Osteocyte (in vitro differentiated cells): ENCODE results near the gene BAZ2A. TPM values are rescaled to one million over a fixed set of nuclear protein-coding genes. Genes with fewer than 3 reads are reported as not detected.

Experiments
- DNase-seq: peaks from one replicate; pipeline ENCODE4 v3.0.0; 2021; ENCODE audit warnings: mixed read lengths; ENCODE audit not compliant: unreplicated experiment; ENCODE audit errors: extremely low spot score
- H3K27ac Mint-ChIP-seq: one replicate; pipeline ENCODE4 v1.8.0; 2021; ENCODE audit warnings: mild to moderate bottlenecking, mixed read lengths; ENCODE audit not compliant: unreplicated experiment
- H3K27me3 Mint-ChIP-seq: one replicate; pipeline ENCODE4 v1.8.0; 2021; ENCODE audit warnings: mixed read lengths; ENCODE audit not compliant: unreplicated experiment
- H3K36me3 Mint-ChIP-seq: one replicate; pipeline ENCODE4 v1.8.0; 2021; ENCODE audit warnings: mixed read lengths; ENCODE audit not compliant: unreplicated experiment
- H3K4me1 Mint-ChIP-seq: one replicate; pipeline ENCODE4 v1.8.0; 2021; ENCODE audit warnings: mixed read lengths; ENCODE audit not compliant: unreplicated experiment
- H3K4me3 Mint-ChIP-seq: one replicate; pipeline ENCODE4 v1.8.0; 2021; ENCODE audit warnings: mild to moderate bottlenecking, moderate library complexity, mixed read lengths; ENCODE audit not compliant: unreplicated experiment
- H3K9me3 Mint-ChIP-seq: one replicate; pipeline ENCODE4 v1.8.0; 2021; ENCODE audit warnings: mixed read lengths; ENCODE audit not compliant: unreplicated experiment
- total RNA-seq: library from RNA; stranded (reverse); gene quantifications from 2 replicates; pipeline ENCODE4 v1.2.1, GENCODE V29; 2021
- TF ChIP-seq, protein P1 (sequence below): fragments of 200-600 bp; sonication (generic); IDR thresholded peaks from 2 replicates; pipeline ENCODE4 v1.5.0; 2021; ENCODE audit warnings: antibody characterized with exemption, mild to moderate bottlenecking, moderate library complexity

BAZ2A gene
- total RNA-seq, 1 donor from 2014 or later: 83.1 TPM

DNA sequence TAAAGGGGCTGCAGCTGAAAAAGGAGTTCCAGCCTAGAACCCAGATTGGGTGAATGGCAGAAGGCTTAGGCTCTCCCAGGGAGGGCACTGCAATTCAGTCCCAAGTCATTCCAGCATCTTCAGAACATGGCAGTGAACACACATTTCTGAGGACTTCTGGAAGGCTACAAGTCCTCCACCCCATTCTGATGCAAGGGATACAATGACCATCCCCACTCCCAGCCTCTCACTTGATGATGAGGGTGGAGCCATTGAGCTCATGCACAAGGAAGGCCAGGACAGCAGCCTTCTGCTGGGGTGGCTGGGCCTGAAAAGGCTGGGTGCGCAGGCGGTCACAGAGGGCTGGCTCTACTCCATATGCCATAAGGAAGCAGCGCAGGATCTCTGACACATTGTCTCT, 25.8 kb downstream of the BAZ2A start:
- Mint-ChIP-seq H3K4me1 (no peaks in the 10 kb centered on the region), H3K36me3 (peaks cover 74% of the 10 kb centered on the region), H3K27ac (no peak overlapping the region), H3K9me3 (no peaks in the 10 kb centered on the region), H3K27me3 (no peaks in the 10 kb centered on the region), H3K4me3 (no peak overlapping the region)
- TF ChIP-seq, protein P1, sequence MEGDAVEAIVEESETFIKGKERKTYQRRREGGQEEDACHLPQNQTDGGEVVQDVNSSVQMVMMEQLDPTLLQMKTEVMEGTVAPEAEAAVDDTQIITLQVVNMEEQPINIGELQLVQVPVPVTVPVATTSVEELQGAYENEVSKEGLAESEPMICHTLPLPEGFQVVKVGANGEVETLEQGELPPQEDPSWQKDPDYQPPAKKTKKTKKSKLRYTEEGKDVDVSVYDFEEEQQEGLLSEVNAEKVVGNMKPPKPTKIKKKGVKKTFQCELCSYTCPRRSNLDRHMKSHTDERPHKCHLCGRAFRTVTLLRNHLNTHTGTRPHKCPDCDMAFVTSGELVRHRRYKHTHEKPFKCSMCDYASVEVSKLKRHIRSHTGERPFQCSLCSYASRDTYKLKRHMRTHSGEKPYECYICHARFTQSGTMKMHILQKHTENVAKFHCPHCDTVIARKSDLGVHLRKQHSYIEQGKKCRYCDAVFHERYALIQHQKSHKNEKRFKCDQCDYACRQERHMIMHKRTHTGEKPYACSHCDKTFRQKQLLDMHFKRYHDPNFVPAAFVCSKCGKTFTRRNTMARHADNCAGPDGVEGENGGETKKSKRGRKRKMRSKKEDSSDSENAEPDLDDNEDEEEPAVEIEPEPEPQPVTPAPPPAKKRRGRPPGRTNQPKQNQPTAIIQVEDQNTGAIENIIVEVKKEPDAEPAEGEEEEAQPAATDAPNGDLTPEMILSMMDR: no peak
- no peak for DNase-seq

DNA sequence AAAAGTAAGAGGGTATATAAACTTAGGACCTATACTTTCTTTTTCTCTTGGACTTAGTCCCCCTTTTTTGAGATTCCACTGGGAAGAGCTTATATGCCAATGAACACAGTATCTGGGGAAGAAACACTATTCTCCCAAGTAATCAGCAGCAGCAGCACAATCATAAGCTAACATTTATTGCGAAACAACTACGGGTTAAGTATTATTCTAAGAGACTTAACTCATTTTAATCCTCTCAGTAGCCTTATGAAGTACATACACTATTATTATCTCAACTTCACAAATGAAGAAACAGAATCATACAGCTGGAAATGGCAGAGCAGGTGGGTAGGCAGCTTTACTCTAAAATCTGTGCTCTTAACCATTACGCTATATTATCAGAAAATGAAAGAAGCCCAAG, 27.9 kb downstream of the BAZ2A start:
- no peaks in the 10 kb centered on the region for H3K27me3 Mint-ChIP-seq

DNA sequence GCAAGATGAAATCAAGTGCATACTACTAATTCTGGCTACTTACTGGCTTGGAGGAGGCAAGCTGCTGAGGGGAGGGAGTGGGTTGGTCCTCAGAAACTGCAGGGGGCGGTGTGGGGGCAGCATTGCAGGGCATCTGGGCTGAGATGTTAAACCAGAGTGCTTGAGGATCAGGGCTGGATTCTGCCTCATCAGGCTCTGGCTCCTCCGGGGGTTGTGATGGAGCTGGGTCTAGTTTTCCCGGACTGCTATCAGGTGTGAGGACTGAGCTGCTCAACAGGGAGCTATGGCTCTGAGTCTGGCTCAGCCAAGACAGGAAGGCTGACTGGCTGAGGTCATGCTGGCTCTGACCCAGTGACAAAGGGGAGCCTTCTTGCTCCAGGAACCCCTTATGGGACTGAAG, 28.6 kb downstream of the BAZ2A start:
- H3K27ac Mint-ChIP-seq: no peak overlapping the region
- DNase-seq: no peak
- no peak overlapping the region for H3K4me3 Mint-ChIP-seq
- no peaks in the 10 kb centered on the region for H3K27me3 Mint-ChIP-seq
- H3K36me3 Mint-ChIP-seq: peaks cover 78% of the 10 kb centered on the region
- no peaks in the 10 kb centered on the region for H3K9me3 Mint-ChIP-seq
- TF ChIP-seq, protein P1: no peak
- no peaks in the 10 kb centered on the region for H3K4me1 Mint-ChIP-seq

More for the DNA sequence above, 27.9 kb downstream of the BAZ2A start:
- TF ChIP-seq, protein P1: no peak
- no peak for DNase-seq
- no peak overlapping the region for H3K4me3 Mint-ChIP-seq
- peaks cover 80% of the 10 kb centered on the region for H3K36me3 Mint-ChIP-seq
- H3K9me3 Mint-ChIP-seq: no peaks in the 10 kb centered on the region
- no peaks in the 10 kb centered on the region for H3K4me1 Mint-ChIP-seq
- H3K27ac Mint-ChIP-seq: no peak overlapping the region

DNA sequence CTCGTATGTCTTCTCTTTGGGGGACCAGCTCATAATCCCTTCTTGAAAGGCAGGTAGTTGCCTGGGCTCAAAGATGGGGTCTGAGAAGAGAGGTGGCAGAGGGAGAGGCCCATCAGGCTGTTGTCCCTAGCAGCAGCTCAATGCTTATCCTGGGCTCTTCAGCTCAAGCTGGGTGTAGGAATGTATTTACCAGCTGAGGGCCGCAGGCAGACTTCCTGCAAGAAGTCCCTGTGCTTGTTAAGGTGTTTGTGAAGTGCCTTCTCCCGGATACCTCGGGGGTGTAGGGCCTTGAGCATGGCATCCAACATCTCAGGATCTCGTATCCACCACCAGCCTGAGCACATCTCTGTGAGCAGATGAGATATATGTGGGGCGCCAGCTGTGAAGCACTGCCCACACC, 29.4 kb downstream of the BAZ2A start:
- Mint-ChIP-seq H3K4me3 (no peak overlapping the region), H3K4me1 (no peaks in the 10 kb centered on the region), H3K27me3 (no peaks in the 10 kb centered on the region), H3K27ac (no peak overlapping the region), H3K9me3 (no peaks in the 10 kb centered on the region), H3K36me3 (peaks cover 73% of the 10 kb centered on the region)
- TF ChIP-seq, protein P1: no peak
- no peak for DNase-seq

GRCh38 chr12:56599797-56600196, 30.3 kb downstream of the BAZ2A start:
- DNase-seq: no peak
- no peak overlapping the region for H3K27ac Mint-ChIP-seq
- peaks cover 66% of the 10 kb centered on the region for H3K36me3 Mint-ChIP-seq
- H3K9me3 Mint-ChIP-seq: no peaks in the 10 kb centered on the region
- TF ChIP-seq, protein P1: no peak
- H3K4me1 Mint-ChIP-seq: peaks cover 1% of the 10 kb centered on the region
- no peaks in the 10 kb centered on the region for H3K27me3 Mint-ChIP-seq
- H3K4me3 Mint-ChIP-seq: no peak overlapping the region
